ENCODE results near the gene TTC38. TPM values are rescaled to one million over a fixed set of nuclear protein-coding genes. Genes with fewer than 3 reads are reported as not detected.

Gene TTC38
- total RNA-seq, 1 experiment from 2014 or later = 31.5 TPM

- no peak overlapping the region for H3K23ac ChIP-seq (ENCODE audit: insufficient read length, low read depth, low read length)
- WGBS (ENCODE audit: extremely low coverage, insufficient read length, low lambda C conversion rate) = no CpG with 5 or more reads among the region's 2 CpGs
- Mint-ChIP-seq H3K36me3 (ENCODE audit: insufficient read depth in 1 of 3, low read depth in 3 of 3) (peaks cover 5 to 12% (median 9%) of the 10 kb centered on the region in 3 experiments; a peak in 5 of 7 replicates), H3K27ac (no peak overlapping the region), H3K4me3 (no peak overlapping the region), H3K4me1 (no peaks in the 10 kb centered on the region), H3K9me3 (peaks cover 0 to 2% of the 10 kb centered on the region in 2 experiments; a peak in 2 of 5 replicates), H3K27me3 (ENCODE audit: low read depth) (peaks cover 4% of the 10 kb centered on the region)
- H4K5ac ChIP-seq (ENCODE audit: insufficient read length, low read depth, low read length) = no peak overlapping the region
- H3K4me2 ChIP-seq (ENCODE audit: insufficient read depth, insufficient read length, low read length) = no peak overlapping the region
- H2AFZ ChIP-seq (ENCODE audit: low read length) = no peak overlapping the region
- H4K91ac ChIP-seq (ENCODE audit: insufficient read length, low read depth, low read length) = no peak overlapping the region
- H3K9ac ChIP-seq (ENCODE audit: extremely low read depth, insufficient read length, low read length) = no peak overlapping the region
- H3K14ac ChIP-seq (ENCODE audit: insufficient read depth, low read length) = no peak overlapping the region
- no peak for TF ChIP-seq CTCF (conservative IDR thresholded peaks at IDR 0.05)
- H3K4me1 ChIP-seq (ENCODE audit: insufficient read depth, low read length) = no peaks in the 10 kb centered on the region
- H4K20me1 ChIP-seq (ENCODE audit: control insufficient read depth, insufficient read depth, insufficient read length) = no peaks in the 10 kb centered on the region
- no peak overlapping the region for H3K4ac ChIP-seq (ENCODE audit: low read depth, low read length)
- H2BK15ac ChIP-seq (ENCODE audit: low read depth, low read length) = no peak overlapping the region
- H3K9me3 ChIP-seq (ENCODE audit: control insufficient read depth, low read depth, low read length) = no peaks in the 10 kb centered on the region
- H3K79me2 ChIP-seq (ENCODE audit: insufficient read depth, low read length) = no peaks in the 10 kb centered on the region
- no peak overlapping the region for H3K18ac ChIP-seq (ENCODE audit: insufficient read length, low read depth, low read length)
- no peak overlapping the region for H2BK5ac ChIP-seq (ENCODE audit: insufficient read length, low read length)
- DNase-seq = no peak
- H2AK5ac ChIP-seq (ENCODE audit: insufficient read length, low read length) = no peak overlapping the region
- H3K56ac ChIP-seq (ENCODE audit: insufficient read length, low read depth, low read length) = no peak overlapping the region
- no peak overlapping the region for H4K8ac ChIP-seq (replicated peaks; ENCODE audit: insufficient read length, low read depth, low read length)
- no peak overlapping the region for H3K27ac ChIP-seq (ENCODE audit: insufficient read length, low read depth, low read length)
- no peak overlapping the region for H2BK12ac ChIP-seq (ENCODE audit: insufficient read length, low read depth, low read length)
- no peak overlapping the region for H2BK20ac ChIP-seq (ENCODE audit: low read depth, low read length, poor library complexity, severe bottlenecking)
- no peaks in the 10 kb centered on the region for H3K79me1 ChIP-seq (ENCODE audit: insufficient read depth, low read depth, low read length, poor library complexity, severe bottlenecking)
- H3T11ph ChIP-seq (ENCODE audit: low read length) = no peak overlapping the region
- H3K27me3 ChIP-seq (ENCODE audit: insufficient read depth, low read length) = no peaks in the 10 kb centered on the region
- H3K23me2 ChIP-seq (ENCODE audit: insufficient read length, low read depth, low read length, poor library complexity, severe bottlenecking) = no peaks in the 10 kb centered on the region
- no peak overlapping the region for H2BK120ac ChIP-seq (ENCODE audit: low read depth, low read length, poor library complexity, severe bottlenecking)
Observed at GRCh38 chr22:46240073-46240472, 27.7 kb upstream of the TTC38 start.

All from H9 (cell line).